GM18861 (cell line): Measurements from ENCODE around the gene SPON1.
"Not testable (repeated sequence)": the region's sequence is repeated elsewhere in the genome, so short reads cannot be mapped to it uniquely, and the experiment has no call there.

Experiments used
- ATAC-seq: cut with Tn5 transposase; IDR thresholded peaks from one replicate; pipeline ENCODE4 v1.9.1; 2021; ENCODE audit not compliant: unreplicated experiment

The SPON1 gene

GRCh38 chr11:14259878-14260277 is 297.4 kb downstream of the SPON1 start:
- no peak for ATAC-seq

GRCh38 chr11:14261066-14261465 is 298.5 kb downstream of the SPON1 start:
- ATAC-seq, result no peak

GRCh38 chr11:14262271-14262846 is 299.8 kb downstream of the SPON1 start:
- no peak for ATAC-seq

- ATAC-seq, result no peak
Measured at GRCh38 chr11:14264966-14265365, 302.4 kb downstream of the SPON1 start.

- ATAC-seq, result no peak
Measured at GRCh38 chr11:14266622-14267021, 304.1 kb downstream of the SPON1 start.

GRCh38 chr11:14267861-14268635 is 305.5 kb downstream of the SPON1 start:
- no peak for ATAC-seq

- ATAC-seq, result peak; percentile 40
Measured at GRCh38 chr11:14269692-14270573, 307.4 kb downstream of the SPON1 start.

GRCh38 chr11:14270690-14271542 is 308.4 kb downstream of the SPON1 start:
- ATAC-seq, result peak; percentile 62

GRCh38 chr11:14273895-14274294 is 311.4 kb downstream of the SPON1 start:
- ATAC-seq, result no peak

- no peak for ATAC-seq
Measured at GRCh38 chr11:14275076-14275475, 312.6 kb downstream of the SPON1 start.

GRCh38 chr11:14278869-14279268 is 316.3 kb downstream of the SPON1 start:
- ATAC-seq, result not testable (repeated sequence)

GRCh38 chr11:14288189-14288935 is 325.8 kb downstream of the SPON1 start:
- ATAC-seq, result no peak

- ATAC-seq, result no peak
Measured at GRCh38 chr11:14290422-14290821, 327.9 kb downstream of the SPON1 start.

GRCh38 chr11:14299921-14300320 is 337.4 kb downstream of the SPON1 start:
- ATAC-seq, result no peak

GRCh38 chr11:14300661-14301304 is 338.3 kb downstream of the SPON1 start:
- ATAC-seq, result peak; percentile 75

- ATAC-seq, result no peak
Measured at GRCh38 chr11:14304601-14305000, 342.1 kb downstream of the SPON1 start.

- ATAC-seq, result no peak
Measured at GRCh38 chr11:14305649-14306048, 343.1 kb downstream of the SPON1 start.

GRCh38 chr11:14306481-14306880 is 344.0 kb downstream of the SPON1 start:
- no peak for ATAC-seq

GRCh38 chr11:14308114-14308896 is 345.8 kb downstream of the SPON1 start:
- ATAC-seq, result no peak
